GM21825 (cell line): Measurements from ENCODE around the gene ZNF688.

ENCODE experiments used
- ATAC-seq: cut with Tn5 transposase; IDR thresholded peaks from one replicate; pipeline ENCODE4 v1.9.1; 2021; ENCODE audit warnings: mild to moderate bottlenecking, moderate library complexity; ENCODE audit not compliant: unreplicated experiment

Gene ZNF688

DNA sequence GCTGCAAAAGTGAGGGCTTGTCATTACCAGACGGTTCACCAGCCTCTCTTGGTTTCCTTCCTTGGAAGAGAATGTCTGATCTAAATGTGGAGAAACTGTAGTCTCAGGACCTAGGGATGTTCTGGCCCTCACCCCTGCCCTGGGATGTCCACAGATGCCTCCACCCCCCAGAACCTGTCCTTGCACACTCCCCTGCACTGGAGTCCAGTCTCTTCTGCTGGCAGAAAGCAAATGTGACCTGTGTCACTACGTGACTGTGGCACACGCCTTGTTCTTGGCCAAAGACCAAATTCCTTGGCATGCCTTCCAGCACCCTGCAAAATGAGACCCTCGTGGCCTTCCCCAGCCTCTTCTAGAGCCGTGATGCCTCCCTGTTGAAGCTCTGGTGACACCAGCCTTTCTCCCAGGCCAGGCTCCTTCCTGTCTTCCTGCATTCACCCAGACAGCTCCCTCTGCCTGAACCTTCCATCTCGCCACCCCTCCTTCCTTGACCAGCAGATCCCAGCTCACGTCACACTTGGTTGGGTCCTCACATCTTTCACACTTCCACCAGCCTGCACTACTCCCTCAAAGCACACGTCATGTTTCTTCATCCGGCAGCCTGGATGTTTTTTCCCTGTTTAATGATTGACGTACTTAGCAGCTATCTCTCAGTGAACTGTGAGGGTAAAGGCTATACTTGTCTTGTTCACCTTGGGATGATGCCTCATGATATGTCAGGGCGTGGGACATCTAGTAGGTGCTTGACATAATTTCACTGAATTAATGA lies 49.5 kb downstream of the ZNF688 start:
- no peak for ATAC-seq

DNA sequence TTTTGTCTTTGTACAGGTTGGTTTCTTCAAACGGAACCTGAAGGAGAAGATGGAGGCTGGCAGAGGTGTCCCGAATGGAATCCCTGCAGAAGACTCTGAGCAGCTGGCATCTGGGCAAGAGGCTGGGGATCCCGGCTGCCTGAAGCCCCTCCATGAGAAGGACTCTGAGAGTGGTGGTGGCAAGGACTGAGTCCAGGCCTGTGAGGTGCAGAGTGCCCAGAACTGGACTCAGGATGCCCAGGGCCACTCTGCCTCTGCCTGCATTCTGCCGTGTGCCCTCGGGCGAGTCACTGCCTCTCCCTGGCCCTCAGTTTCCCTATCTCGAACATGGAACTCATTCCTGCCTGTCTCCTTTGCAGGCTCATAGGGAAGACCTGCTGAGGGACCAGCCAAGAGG lies 50.0 kb downstream of the ZNF688 start:
- ATAC-seq: no peak
